IMR-90 (cell line): ENCODE results near the gene GCH1.

ENCODE experiments used
- CHD1 ChIP-seq: IDR thresholded peaks from 2 replicates; pipeline ENCODE4 v1.6.1; 2012; ENCODE audit warnings: low read depth, low read length, improper control_type of control experiment
- POLR2A ChIP-seq: IDR thresholded peaks from 2 replicates; pipeline ENCODE4 v1.6.1; 2012; ENCODE audit warnings: mild to moderate bottlenecking, low read depth, low read length
- TF ChIP-seq, protein P1 (sequence below): conservative IDR thresholded peaks from 2 replicates; pipeline ENCODE4 v1.5.1; 2012; ENCODE audit warnings: mild to moderate bottlenecking, low read depth, low read length, improper control_type of control experiment

DNA sequence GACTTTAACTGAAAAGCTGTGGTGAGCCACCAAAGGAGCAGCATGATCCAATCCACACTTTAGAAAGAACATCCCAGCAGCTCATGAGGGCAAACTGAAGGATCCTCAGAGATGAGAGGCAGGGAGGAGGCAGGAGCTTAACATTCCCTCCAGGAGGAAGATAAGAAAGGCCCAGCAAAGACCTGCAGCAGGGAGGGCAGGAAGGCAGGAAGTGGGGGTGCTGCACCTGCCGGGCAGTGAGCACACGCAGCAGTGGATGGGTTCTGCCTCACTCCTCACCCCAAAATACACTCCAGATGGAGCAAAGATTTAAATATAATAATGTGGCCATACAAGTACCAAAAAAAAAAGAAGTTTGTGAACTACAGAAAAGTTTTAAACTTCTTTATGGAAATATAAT, 48.4 kb downstream of the GCH1 start:
- TF ChIP-seq, protein P1, sequence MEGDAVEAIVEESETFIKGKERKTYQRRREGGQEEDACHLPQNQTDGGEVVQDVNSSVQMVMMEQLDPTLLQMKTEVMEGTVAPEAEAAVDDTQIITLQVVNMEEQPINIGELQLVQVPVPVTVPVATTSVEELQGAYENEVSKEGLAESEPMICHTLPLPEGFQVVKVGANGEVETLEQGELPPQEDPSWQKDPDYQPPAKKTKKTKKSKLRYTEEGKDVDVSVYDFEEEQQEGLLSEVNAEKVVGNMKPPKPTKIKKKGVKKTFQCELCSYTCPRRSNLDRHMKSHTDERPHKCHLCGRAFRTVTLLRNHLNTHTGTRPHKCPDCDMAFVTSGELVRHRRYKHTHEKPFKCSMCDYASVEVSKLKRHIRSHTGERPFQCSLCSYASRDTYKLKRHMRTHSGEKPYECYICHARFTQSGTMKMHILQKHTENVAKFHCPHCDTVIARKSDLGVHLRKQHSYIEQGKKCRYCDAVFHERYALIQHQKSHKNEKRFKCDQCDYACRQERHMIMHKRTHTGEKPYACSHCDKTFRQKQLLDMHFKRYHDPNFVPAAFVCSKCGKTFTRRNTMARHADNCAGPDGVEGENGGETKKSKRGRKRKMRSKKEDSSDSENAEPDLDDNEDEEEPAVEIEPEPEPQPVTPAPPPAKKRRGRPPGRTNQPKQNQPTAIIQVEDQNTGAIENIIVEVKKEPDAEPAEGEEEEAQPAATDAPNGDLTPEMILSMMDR = no peak
- no peak for TF ChIP-seq POLR2A
- no peak for TF ChIP-seq CHD1
